Brain microvascular endothelial cell (primary cell): ENCODE results near the gene FAM171A2.

Experiments
- DNase-seq: peaks from one replicate; pipeline ENCODE4 v3.0.0-alpha.2; 2020
- H3K27ac ChIP-seq: fragments of 250-450 bp; sonication (Bioruptor Pico); 2 replicates; pipeline ENCODE4 v1.5.1; 2020; ENCODE audit warnings: mild to moderate bottlenecking, moderate library complexity
- H3K27me3 ChIP-seq: fragments of 250-450 bp; sonication (Bioruptor Pico); replicated peaks from 2 replicates; pipeline ENCODE4 v1.5.1; 2020; ENCODE audit warnings: mild to moderate bottlenecking
- H3K36me3 ChIP-seq: fragments of 250-450 bp; sonication (Bioruptor Pico); replicated peaks from 2 replicates; pipeline ENCODE4 v1.5.1; 2020; ENCODE audit warnings: mild to moderate bottlenecking
- H3K4me3 ChIP-seq: 2 replicates; pipeline ENCODE4 v1.5.1; 2011; ENCODE audit warnings: low read depth, mild to moderate bottlenecking, control low read depth, low read length, moderate library complexity
- CTCF ChIP-seq: IDR thresholded peaks from 2 replicates; pipeline ENCODE4 v1.5.1; 2011; ENCODE audit warnings: low read depth, mild to moderate bottlenecking, moderate library complexity, low read length, control low read depth, inconsistent platforms; ENCODE audit errors: missing control alignments
- in situ Hi-C: cut with HindIII; loops from 2 replicates; pipeline ENCODE4 v1.10.0; 2017; ENCODE audit warnings: low sequenced_read_pairs, low pct_ligation_motif_present

Gene FAM171A2

GRCh38 chr17:44385287-44386181 lies 21.9 kb upstream of the FAM171A2 start:
- peak; percentile 35 for TF ChIP-seq CTCF
- peak; percentile 51 for DNase-seq
- in situ Hi-C loops: no loop called here
- no peak overlapping the region for H3K27ac ChIP-seq
- peaks cover 7% of the 10 kb centered on the region for H3K27me3 ChIP-seq
- H3K4me3 ChIP-seq: peak overlapping the region; percentile 59
- H3K36me3 ChIP-seq: no peaks in the 10 kb centered on the region

- Histone ChIP-seq H3K27ac (no peak overlapping the region), H3K4me3 (peak overlapping the region; percentile 59), H3K36me3 (no peaks in the 10 kb centered on the region), H3K27me3 (peaks cover 7% of the 10 kb centered on the region)
- TF ChIP-seq CTCF: no peak
- in situ Hi-C loops: no loop called here
- no peak for DNase-seq
These were observed 21.2 kb upstream of the FAM171A2 start for GRCh38 chr17:44384823-44385286.

- no peak overlapping the region for H3K4me3 ChIP-seq
- in situ Hi-C loops: no loop called here
- DNase-seq: no peak
- TF ChIP-seq CTCF: no peak
- no peaks in the 10 kb centered on the region for H3K36me3 ChIP-seq
- peaks cover 7% of the 10 kb centered on the region for H3K27me3 ChIP-seq
- no peak overlapping the region for H3K27ac ChIP-seq
These were observed 20.7 kb upstream of the FAM171A2 start for GRCh38 chr17:44384281-44384822.

- Histone ChIP-seq H3K36me3 (no peaks in the 10 kb centered on the region), H3K4me3 (no peak overlapping the region), H3K27me3 (peaks cover 7% of the 10 kb centered on the region), H3K27ac (no peak overlapping the region)
- no peak for TF ChIP-seq CTCF
- DNase-seq: no peak
- in situ Hi-C loops: no loop called here
These were observed 20.2 kb upstream of the FAM171A2 start for GRCh38 chr17:44383861-44384260.

DNA sequence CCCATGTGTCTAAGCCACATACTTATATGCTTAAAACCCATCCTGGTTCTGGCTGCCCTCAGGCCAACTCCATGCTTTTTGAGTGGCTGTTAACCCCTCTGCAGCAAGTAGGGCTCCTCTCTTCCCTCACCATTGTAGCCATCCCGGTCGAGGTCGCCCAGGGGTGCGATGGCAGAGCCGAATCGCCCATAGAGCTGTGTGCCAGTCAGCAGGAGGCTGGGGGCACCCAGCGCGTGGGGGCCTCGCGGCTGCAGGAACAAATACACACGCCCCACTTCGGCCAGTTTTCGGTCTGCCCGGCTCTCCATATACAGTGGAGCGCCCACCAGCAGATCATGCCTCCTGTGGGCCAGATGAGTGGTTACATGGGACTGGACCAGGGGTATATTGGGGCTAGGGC lies 19.7 kb upstream of the FAM171A2 start:
- in situ Hi-C loops: no loop called here
- H3K27ac ChIP-seq: no peak overlapping the region
- TF ChIP-seq CTCF: no peak
- DNase-seq: no peak
- peaks cover 7% of the 10 kb centered on the region for H3K27me3 ChIP-seq
- no peak overlapping the region for H3K4me3 ChIP-seq
- no peaks in the 10 kb centered on the region for H3K36me3 ChIP-seq
